Endodermal cell (in vitro differentiated cells): ENCODE results near the gene SLC25A11. TPM values are rescaled to one million over a fixed set of nuclear protein-coding genes. Genes with fewer than 3 reads are reported as not detected.

Source experiments
- DNase-seq: peaks from one replicate; pipeline ENCODE4 v3.0.0-alpha.2; 2017
- H3K27ac ChIP-seq: 2 replicates; pipeline ENCODE4 v1.5.1; 2013; ENCODE audit warnings: mild to moderate bottlenecking, low read depth, low read length, moderate library complexity
- H3K27me3 ChIP-seq: 2 replicates; pipeline ENCODE4 v1.6.1; 2013; ENCODE audit warnings: mild to moderate bottlenecking, low read length, moderate library complexity; ENCODE audit not compliant: insufficient read depth, control insufficient read depth, poor library complexity, severe bottlenecking
- H3K36me3 ChIP-seq: 2 replicates; pipeline ENCODE4 v1.7.0; 2013; ENCODE audit warnings: mild to moderate bottlenecking, low read length, moderate library complexity; ENCODE audit not compliant: control insufficient read depth, insufficient read depth
- H3K4me1 ChIP-seq: one replicate; pipeline ENCODE4 v1.7.0; 2013; ENCODE audit warnings: low read length; ENCODE audit not compliant: control insufficient read depth, insufficient read depth
- H3K4me3 ChIP-seq: 2 replicates; pipeline ENCODE4 v1.5.1; 2013; ENCODE audit warnings: mild to moderate bottlenecking, low read length, moderate library complexity
- H3K9ac ChIP-seq: 2 replicates; pipeline ENCODE4 v1.6.1; 2013; ENCODE audit warnings: mild to moderate bottlenecking, low read length, moderate library complexity; ENCODE audit not compliant: poor library complexity, severe bottlenecking; ENCODE audit errors: extremely low read depth
- H3K9me3 ChIP-seq: 2 replicates; pipeline ENCODE4 v1.6.1; 2013; ENCODE audit warnings: mild to moderate bottlenecking, low read length, moderate library complexity; ENCODE audit not compliant: control insufficient read depth
- H3K27ac Mint-ChIP-seq: 2 replicates; pipeline ENCODE4 v1.8.0; 2020; ENCODE audit warnings: mixed read lengths
- H3K27me3 Mint-ChIP-seq: 2 replicates; pipeline ENCODE4 v1.8.0; 2021; ENCODE audit warnings: mild to moderate bottlenecking, mixed read lengths; ENCODE audit not compliant: insufficient read depth
- H3K36me3 Mint-ChIP-seq: 2 replicates; pipeline ENCODE4 v1.8.0; 2020; ENCODE audit warnings: low read depth, mixed read lengths
- H3K4me1 Mint-ChIP-seq: 2 replicates; pipeline ENCODE4 v1.8.0; 2020; ENCODE audit warnings: mixed read lengths
- H3K4me3 Mint-ChIP-seq: 2 replicates; pipeline ENCODE4 v1.8.0; 2020; ENCODE audit warnings: mild to moderate bottlenecking, moderate library complexity, mixed read lengths
- H3K9me3 Mint-ChIP-seq: 2 replicates; pipeline ENCODE4 v1.8.0; 2020; ENCODE audit warnings: mild to moderate bottlenecking, mixed read lengths
- CTCF ChIP-seq: fragments of 200-600 bp; sonication (generic); conservative IDR thresholded peaks from 2 replicates; pipeline ENCODE4 v1.5.0; 2021; ENCODE audit warnings: antibody characterized with exemption, mild to moderate bottlenecking
- WGBS, 2 experiments: methylation state at CpG; one replicate each; pipeline versions ENCODE4 v1.1.5 to v1.1.7; 2013; ENCODE audit warnings: missing lambda C conversion rate in 2 of 2, mixed read lengths in 1 of 2; ENCODE audit not compliant: insufficient coverage in 1 of 2, insufficient read length in 1 of 2; 5-methylcytosine and 5-hydroxymethylcytosine counted together
- long read RNA-seq, 4 experiments: library from polyadenylated mRNA in 2 of 4; library from RNA in 1 of 4; library from capped mRNA in 1 of 4; stranded (forward) in 3 of 4; unstranded in 1 of 4; transcript quantifications; one replicate each; pipeline ENCODE4 v2.0.0, GENCODE V29; 2020 to 2021; ENCODE audit warnings: inconsistent platforms in 1 of 4
- polyA plus RNA-seq, 2 experiments: library from polyadenylated mRNA; stranded (reverse); fragments of 50-300 nt; gene quantifications; one replicate each; pipeline ENCODE4 v1.2.3, GENCODE V29; 2013
- total RNA-seq, 2 donors: library from RNA; stranded (reverse); fragmentation: NEBNext Ultra II Directional in 1 of 2; extraction: Animal tissue kit (Norgen Biotek cat#: 25700) in 1 of 2; gene quantifications; 2 replicates in 1 of 2; 3 replicates in 1 of 2; pipeline ENCODE4 v1.2.1, GENCODE V29; 2021

Gene SLC25A11, protein sequence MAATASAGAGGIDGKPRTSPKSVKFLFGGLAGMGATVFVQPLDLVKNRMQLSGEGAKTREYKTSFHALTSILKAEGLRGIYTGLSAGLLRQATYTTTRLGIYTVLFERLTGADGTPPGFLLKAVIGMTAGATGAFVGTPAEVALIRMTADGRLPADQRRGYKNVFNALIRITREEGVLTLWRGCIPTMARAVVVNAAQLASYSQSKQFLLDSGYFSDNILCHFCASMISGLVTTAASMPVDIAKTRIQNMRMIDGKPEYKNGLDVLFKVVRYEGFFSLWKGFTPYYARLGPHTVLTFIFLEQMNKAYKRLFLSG
- total RNA-seq, result 10 to 100 TPM; 59.9 to 76.9 TPM
- polyA plus RNA-seq (2013, experiment 1 of 2), result 63.1 TPM
- 59.5 TPM for polyA plus RNA-seq (2013, experiment 2 of 2)
- long read RNA-seq, experiment 1, transcript SLC25A11-201 (8 exons, 1,897 nt), result major isoform, 50 of 60 reads
- long read RNA-seq, experiment 1, partial matches to known transcripts, result 4 of 60 reads
- long read RNA-seq, experiment 1, other reads (novel, unspliced or antisense), result 3 of 60 reads
- long read RNA-seq, experiment 2, transcript SLC25A11-201 (8 exons, 1,897 nt), result major isoform, 215 of 228 reads
- long read RNA-seq, experiment 2, partial matches to known transcripts, result 3 of 228 reads
- long read RNA-seq, experiment 2, other reads (novel, unspliced or antisense), result 8 of 228 reads
- long read RNA-seq, experiment 3, transcript SLC25A11-201 (8 exons, 1,897 nt), result major isoform, 521 of 557 reads
- long read RNA-seq, experiment 3, transcript SLC25A11-202 (7 exons, 952 nt), result minor isoform, 6 of 557 reads
- long read RNA-seq, experiment 3, partial matches to known transcripts, result 7 of 557 reads
- long read RNA-seq, experiment 3, other reads (novel, unspliced or antisense), result 21 of 557 reads
- long read RNA-seq, experiment 4, transcript SLC25A11-201 (8 exons, 1,897 nt), result major isoform, 173 of 192 reads
- long read RNA-seq, experiment 4, partial matches to known transcripts, result 7 of 192 reads
- long read RNA-seq, experiment 4, other reads (novel, unspliced or antisense), result 7 of 192 reads

DNA sequence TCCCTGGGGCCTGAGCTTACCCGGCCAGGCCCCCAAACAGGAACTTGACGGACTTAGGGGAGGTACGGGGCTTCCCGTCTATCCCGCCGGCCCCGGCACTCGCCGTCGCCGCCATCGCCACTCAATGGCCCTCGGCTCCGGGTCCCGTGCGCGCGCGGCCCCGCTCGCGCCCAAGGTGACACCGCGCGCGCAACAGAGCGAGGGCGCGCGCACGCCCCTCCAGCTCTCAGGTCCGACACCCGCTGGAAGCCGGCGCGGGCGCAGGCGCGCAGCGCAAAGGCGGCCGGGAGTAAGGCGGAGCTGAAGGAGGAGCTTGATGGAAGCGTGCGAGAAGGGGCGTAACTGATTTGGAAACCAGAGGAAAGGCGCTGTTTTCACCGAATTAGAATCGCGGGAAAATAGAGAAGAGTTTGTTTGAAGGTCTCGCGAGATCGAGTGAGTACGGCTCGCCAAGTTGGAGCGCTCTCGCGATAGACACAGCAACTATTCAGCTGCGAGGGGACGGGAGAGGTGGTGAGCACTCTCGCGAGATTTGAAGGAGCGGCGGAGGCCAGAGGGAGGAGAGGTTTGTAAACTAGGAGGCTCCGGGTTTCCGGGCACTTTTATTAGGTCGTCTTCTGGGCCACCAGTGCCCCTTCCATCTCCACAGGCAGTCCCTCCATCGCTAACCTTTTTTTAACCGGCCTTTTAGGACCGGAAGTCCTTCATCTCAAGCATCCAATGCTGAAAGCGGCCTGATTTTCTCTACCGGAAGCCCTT, at the start of gene SLC25A11, which contains the start of gene RNF167:
Gene SLC25A11 (minus strand): TSS at position 251 of the 759 bp plus-strand sequence. CDS start 136 bp downstream, at position 115.
Gene RNF167 (plus strand): TSS at position 473 of the 759 bp plus-strand sequence. CDS start 642 bp downstream, outside the sequence.
- Histone ChIP-seq H3K27ac (peak within 1 kb of the TSS; percentile 96), H3K9ac (peak within 1 kb of the TSS; percentile 84), H3K4me3 (peak within 1 kb of the TSS; percentile 98), H3K4me1 (peaks cover 9% of the 10 kb centered on the region), H3K36me3 (peaks cover 48% of the 10 kb centered on the region), H3K27me3 (no peaks in the 10 kb centered on the region), H3K9me3 (no peaks in the 10 kb centered on the region)
- no peaks in the 10 kb centered on the region for H3K27me3 Mint-ChIP-seq
- 0% methylated on average over 51 to 72 of the region's 72 CpGs for WGBS, 2 experiments
- H3K4me1 Mint-ChIP-seq, result peaks cover 24% of the 10 kb centered on the region
- peak; percentile 99 for DNase-seq
- peak within 1 kb of the TSS; percentile 99 for H3K27ac Mint-ChIP-seq
- H3K36me3 Mint-ChIP-seq, result peaks cover 45% of the 10 kb centered on the region
- H3K4me3 Mint-ChIP-seq, result peak within 1 kb of the TSS; percentile 94
- H3K9me3 Mint-ChIP-seq, result no peaks in the 10 kb centered on the region
- TF ChIP-seq CTCF, result no peak

- no peak for DNase-seq
- TF ChIP-seq CTCF, result no peak
- Histone ChIP-seq H3K9ac (no peak overlapping the region), H3K36me3 (no peaks in the 10 kb centered on the region), H3K27me3 (peaks cover 12% of the 10 kb centered on the region), H3K4me1 (no peaks in the 10 kb centered on the region), H3K4me3 (peak overlapping the region; percentile 80), H3K9me3 (no peaks in the 10 kb centered on the region), H3K27ac (no peak overlapping the region)
- 30 to 43% methylated on average over 17 to 30 of the region's 30 CpGs for WGBS, 2 experiments
- H3K27ac Mint-ChIP-seq, result no peak overlapping the region
- H3K36me3 Mint-ChIP-seq, result no peaks in the 10 kb centered on the region
- H3K4me3 Mint-ChIP-seq, result peak overlapping the region; percentile 74
- peaks cover 37% of the 10 kb centered on the region for H3K27me3 Mint-ChIP-seq
- H3K9me3 Mint-ChIP-seq, result no peaks in the 10 kb centered on the region
- peaks cover 17% of the 10 kb centered on the region for H3K4me1 Mint-ChIP-seq
These were observed 48.1 kb upstream of the SLC25A11 start for GRCh38 chr17:4987767-4988567.
